H1 (cell line): ENCODE results near the gene CHPF. TPM values are rescaled to one million over a fixed set of nuclear protein-coding genes. Genes with fewer than 3 reads are reported as not detected.

ENCODE experiments used
- BRCA1 ChIP-seq: IDR thresholded peaks from 2 replicates; pipeline ENCODE4 v1.6.1; 2012; ENCODE audit warnings: low read depth, low read length, improper control_type of control experiment
- CBX5 ChIP-seq: fragments of 300-800, 300-1000 bp; sonication (generic); IDR thresholded peaks from 2 replicates; pipeline ENCODE4 v1.7.1; 2016; ENCODE audit warnings: antibody characterized with exemption, low read length, low read depth
- CEBPB ChIP-seq: IDR thresholded peaks from 2 replicates; pipeline ENCODE4 v1.6.1; 2012; ENCODE audit warnings: low read depth, low read length
- CHD2 ChIP-seq: IDR thresholded peaks from 2 replicates; pipeline ENCODE4 v1.6.1; 2012; ENCODE audit warnings: low read length, improper control_type of control experiment
- CHD7 ChIP-seq: fragments of 300-600 bp; sonication (generic); IDR thresholded peaks from 2 replicates; pipeline ENCODE4 v1.7.1; 2012; ENCODE audit warnings: low read length, moderate library complexity, mild to moderate bottlenecking, inconsistent platforms; ENCODE audit not compliant: insufficient replicate concordance
- MAFK ChIP-seq: IDR thresholded peaks from 2 replicates; pipeline ENCODE4 v1.6.1; 2012; ENCODE audit warnings: low read depth, mild to moderate bottlenecking, improper control_type of control experiment, low read length
- TAF7 ChIP-seq: optimal IDR thresholded peaks from 2 replicates; pipeline ENCODE3; 2011; ENCODE audit warnings: low read depth, mild to moderate bottlenecking, inconsistent platforms, low read length, moderate library complexity, borderline replicate concordance
- TBP ChIP-seq: IDR thresholded peaks from 2 replicates; pipeline ENCODE4 v1.6.1; 2011; ENCODE audit warnings: low read depth, low read length, improper control_type of control experiment
- polyA plus RNA-seq, 7 experiments: library from polyadenylated mRNA; depleted of rRNA in 3 of 7; stranded (reverse) in 5 of 7; unstranded in 2 of 7; fragments of >200 nt in 5 of 7; fragments of 200-250 nt in 2 of 7; gene quantifications; 1 replicate in 5 of 7; 2 replicates in 1 of 7; 4 replicates in 1 of 7; pipeline versions ENCODE4 v1.2.1 to v1.2.3, GENCODE V29; 2011 to 2013; ENCODE audit warnings: missing spikeins in 2 of 7, mixed read lengths in 2 of 7
- total RNA-seq: library from RNA; stranded (reverse); fragmentation: NEBNext Ultra II Directional; extraction: Animal tissue kit (Norgen Biotek cat#: 25700); gene quantifications from 2 replicates; pipeline ENCODE4 v1.2.1, GENCODE V29; 2021

CHPF gene
- total and polyA plus RNA-seq, 2 of the 8 experiments (the other 6 are each of a cell fraction or from before 2014, with no cell fraction given): 62.9 to 67.3 TPM

- TF ChIP-seq CHD7 (no peak), TAF7 (no peak), BRCA1 (no peak), CEBPB (no peak), CHD2 (no peak), TBP (no peak), MAFK (no peak), CBX5 (no peak)
Observed at GRCh38 chr2:219494952-219495530, 48.6 kb downstream of the CHPF start (continued).
